Measurements from ENCODE around the gene ELMO2.

Gene ELMO2

DNA sequence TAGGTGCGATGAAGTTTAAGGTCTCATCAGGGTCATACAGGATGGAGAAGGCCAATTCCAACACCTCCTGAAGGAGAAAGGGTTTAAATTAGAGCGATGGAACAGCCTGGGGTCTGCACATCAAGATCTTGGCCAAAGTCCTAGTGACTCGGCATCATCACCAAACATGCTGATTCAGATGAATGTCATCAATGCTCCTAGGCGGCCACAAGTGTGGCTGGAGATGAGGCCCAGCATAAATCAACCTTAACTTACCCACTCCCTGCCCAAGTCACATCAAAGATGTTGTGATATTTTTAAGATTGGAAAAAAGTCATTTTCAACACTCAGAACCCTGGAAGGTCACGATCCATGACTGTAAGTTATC, 37.5 kb downstream of the ELMO2 start:
- in situ Hi-C loops (cut with HindIII; ENCODE audit: low sequenced_read_pairs): no loop called here

DNA sequence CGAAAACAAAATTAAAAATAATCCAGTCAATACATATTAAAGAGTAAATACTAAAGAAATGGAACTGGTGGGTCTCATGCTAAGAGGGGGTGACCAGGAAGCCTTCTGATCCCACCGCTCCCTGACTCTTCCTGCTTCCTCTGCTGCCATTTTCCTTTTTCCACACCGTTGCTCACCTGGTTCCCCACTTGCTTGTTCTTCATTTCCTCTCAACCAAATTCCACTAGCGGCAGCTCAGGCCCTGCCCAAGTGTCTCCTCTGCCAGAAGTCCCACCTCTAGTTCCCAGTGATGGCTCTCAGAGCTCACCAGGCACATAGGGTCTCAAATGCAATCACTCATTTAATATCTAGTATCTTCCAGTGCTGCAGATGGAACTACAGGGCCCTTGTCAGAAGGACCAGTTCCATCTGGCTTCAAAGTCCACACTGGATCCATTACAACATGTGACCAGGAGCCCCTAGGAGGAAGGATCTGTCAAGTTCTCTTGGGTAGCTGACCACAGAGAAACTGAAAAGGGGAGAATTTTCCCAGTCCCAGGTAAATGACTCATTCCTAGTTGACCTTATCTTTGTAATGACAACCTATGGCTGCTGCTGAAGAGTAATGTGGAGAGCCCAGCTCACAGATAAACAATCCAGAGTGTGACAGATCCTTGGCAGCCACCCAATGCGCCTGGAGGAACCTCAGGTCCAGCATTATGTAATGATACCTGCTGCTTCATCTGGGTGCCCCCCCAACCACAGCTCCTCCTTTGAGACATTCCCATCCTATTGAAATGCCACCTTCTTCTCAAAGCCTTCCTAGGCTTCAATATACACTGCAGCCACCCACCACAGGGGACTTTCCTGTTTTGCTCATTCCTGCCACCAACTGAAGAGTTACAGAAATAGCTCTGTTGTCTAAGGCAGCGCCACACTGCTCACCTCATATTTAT, 38.2 kb downstream of the ELMO2 start:
- in situ Hi-C loops (cut with HindIII; ENCODE audit: low sequenced_read_pairs): no loop called here

DNA sequence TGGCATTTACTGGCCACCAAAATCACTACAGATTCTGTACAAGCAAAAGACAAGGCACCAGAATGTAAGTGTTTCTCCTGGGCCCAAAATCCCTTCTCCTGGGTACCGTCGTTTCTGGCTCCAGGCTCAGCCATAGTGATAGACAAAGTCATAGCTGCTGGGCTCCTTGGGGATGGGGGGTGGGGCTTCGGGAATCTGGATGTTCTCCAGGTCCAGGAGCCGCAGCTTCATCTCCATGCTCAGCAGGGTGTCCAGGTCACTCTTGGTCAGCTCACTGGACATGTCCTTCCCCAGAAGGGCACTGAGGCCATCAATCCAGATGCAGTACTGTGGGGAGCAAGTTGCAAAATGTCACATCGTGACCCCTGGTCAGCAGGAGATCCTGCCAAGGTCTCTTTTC, 39.2 kb downstream of the ELMO2 start:
- in situ Hi-C loops (cut with HindIII; ENCODE audit: low sequenced_read_pairs): no loop called here

DNA sequence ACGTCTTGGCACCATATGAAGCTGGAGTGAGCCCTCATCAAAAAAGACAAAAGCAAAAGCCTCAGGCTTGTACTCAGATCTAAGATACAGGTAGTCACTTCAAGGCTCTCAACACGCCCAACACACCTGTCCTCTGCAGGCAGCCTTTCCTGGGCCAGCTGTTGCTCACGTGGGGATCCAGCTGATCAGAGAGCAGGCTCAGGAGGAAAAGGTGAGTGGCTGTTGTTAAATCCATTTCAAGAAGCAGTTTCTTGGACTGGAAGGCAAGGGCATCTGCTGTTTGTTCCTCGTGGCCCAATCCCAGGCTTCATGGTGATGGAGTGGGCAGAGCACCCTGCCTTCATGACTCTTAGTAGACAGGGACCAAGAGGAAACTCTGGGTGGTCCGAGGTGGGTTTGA, 39.6 kb downstream of the ELMO2 start:
- in situ Hi-C loops (cut with HindIII; ENCODE audit: low sequenced_read_pairs): no loop called here

DNA sequence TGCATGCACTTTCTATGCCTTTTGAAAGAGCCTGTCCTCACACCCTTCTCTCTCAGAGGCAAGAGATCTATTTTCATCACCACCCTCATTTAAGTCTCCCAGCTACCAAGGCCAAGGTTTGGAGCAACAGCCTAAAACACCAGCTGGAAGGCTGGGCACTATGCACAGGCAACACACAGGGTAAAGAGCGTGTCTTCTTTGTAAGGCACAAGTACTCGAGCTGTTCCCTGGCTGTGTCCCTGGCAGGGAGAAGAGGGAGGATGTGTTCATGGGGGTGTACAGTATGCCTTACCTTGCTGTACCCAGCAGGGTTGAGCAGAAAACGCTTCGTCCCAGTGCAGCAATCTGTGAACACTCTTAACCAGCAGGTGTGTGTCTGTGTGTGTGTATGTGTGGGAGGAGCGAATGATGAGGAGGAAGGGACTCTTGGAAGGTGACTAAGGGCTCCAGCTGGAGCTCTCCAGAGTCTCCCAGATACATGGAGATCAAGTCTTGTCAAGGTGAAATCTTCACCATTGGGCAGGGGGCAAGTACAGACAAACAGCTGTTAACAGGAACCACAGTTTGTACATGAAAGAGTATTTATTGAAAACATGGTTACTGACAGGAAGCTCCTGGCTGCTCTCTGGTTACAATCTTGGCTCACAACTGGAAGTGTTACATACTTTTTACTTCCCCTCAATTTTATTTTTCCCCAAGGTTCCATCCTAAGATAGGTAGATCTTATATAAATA, 40.8 kb downstream of the ELMO2 start:
- in situ Hi-C loops (cut with HindIII; ENCODE audit: low sequenced_read_pairs): no loop called here

DNA sequence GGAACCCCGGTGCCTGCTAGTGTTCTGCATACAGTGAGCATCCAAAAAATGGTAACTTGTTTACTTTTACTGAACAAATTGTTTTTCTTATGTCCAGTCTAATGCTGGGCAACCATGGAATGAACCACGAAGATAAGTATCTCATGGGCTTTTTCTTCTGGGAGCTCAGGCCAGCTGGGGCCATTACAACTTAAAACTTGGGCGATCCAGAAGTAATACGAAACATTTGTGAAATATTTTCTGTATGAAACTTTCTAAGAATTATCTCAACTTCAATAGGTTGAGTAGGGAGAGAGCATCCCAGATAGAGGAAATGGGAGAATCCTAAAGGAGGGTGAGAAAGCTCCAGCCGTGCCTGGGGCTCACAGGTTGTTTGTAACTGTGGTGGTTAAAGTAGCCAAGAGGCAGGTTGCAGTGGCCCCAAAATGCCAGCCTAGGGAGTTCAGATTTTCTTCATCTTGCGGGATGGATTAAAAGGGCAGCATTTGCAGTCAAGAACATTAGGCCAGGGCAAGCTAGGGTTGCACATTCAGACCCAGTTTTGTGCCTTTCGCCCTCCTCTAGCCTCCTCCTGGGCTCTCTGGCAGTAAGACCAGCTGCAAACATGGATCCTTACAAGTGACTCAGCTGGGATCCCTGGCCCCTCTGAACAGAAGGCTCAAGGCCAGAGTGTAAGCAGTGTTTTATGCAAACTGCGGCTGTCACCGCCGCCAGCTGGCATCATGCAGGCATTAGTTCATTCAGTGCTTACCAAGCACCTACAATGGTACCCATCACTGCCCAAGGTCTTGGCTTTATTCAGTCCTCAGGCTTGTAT, 41.5 kb downstream of the ELMO2 start:
- in situ Hi-C loops (cut with HindIII; ENCODE audit: low sequenced_read_pairs): no loop called here

DNA sequence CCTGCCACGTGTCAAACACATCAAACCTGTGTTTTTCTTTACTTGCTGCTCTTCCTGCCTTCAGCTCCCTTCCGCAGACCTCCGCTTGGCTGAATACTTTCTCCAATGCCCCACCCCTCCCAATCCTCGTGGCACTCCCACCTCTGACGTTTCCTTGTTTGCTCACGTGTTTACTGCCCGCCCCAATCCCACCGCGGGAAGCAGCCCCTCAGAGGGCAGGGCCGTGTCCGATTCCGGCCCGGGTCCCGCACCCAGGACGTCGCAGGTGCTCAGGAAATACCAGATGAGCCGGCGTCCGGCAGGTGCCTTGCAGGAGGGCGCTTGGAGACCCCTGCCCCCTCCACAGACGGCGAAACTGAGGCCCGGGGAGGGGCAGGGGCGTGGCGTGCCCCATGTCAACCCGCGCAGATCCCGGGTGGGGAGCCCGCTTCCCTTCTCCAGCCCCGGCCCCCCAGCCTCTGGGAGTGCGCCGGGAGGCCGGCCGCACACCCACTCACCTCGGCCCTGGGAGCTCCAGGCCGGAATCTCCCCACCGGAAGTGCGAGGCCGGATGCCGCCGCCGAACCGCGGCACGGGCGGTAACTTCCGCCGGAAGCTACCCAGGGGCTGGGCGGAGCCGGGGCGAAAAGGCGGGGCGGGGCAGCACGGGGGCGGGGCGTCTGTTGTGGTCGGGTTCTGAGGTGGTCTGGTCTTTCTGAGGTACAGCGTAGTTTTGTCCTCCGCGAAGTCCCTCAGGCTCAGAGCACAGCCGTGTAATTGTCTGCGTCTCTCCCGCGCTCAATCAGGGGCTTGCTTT, 42.3 kb downstream of the ELMO2 start:
- in situ Hi-C loops (cut with HindIII; ENCODE audit: low sequenced_read_pairs): no loop called here

DNA sequence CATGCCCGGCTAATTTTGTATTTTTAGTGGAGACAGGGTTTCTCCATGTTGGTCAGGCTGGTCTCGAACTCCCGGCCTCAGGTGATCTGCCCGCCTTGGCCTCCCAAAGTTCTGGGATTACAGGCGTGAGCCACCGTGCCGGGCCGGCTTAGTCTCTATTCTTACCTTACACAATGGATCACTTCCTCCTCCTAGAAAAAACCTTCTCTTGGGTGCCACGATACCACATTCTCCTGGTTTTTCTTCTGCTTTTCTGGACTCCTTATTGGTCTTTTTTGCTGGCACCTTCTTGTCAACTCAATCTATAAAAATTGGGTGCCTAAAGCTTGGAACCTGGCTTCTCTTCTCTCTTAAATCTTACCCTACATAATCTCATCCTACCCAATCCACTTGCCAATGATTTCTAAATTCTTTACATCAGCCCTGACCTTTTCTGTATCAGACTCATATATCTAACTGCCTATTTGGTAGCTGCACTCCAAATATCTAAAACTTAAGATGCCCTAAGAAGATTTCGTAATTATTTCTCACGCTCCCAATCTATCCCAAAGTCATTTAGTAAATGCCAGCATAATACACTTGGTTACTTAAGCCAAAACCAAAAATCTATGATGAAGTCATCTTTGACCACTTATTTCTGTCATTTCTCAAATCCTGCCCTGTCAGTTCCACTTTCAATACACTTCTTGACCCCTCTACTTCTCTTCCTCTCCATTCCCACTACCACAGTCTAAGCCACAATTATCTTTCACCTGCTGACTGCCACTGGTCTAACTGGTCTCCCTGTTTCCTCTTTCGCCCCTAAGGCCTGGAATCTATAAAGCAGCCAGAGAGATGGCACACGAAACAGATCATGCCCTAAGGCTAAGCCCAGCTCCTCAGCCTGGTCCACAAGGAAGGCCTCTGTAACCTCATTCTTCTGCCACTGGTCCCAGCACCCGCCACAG, 43.2 kb downstream of the ELMO2 start:
- in situ Hi-C loops (cut with HindIII; ENCODE audit: low sequenced_read_pairs): no loop called here

DNA sequence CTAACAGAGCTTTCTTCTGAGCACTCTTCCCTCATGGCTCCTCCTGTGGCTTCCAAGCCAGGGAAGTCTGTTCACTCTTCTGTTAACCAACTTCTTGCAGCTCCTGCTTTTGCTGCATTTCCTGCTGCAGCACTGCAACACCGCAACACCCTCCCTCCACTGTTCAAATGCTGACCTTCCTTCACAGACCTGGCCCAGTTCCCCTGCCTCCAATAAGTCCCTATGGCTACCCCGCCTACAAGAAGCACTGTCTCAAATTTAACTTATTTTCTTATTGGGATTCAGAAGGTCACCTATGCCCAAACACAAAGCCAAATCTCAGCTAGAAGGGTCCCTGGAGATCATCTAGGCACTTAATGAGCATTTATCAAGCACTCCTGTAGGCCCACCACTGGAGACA, 44.6 kb downstream of the ELMO2 start:
- in situ Hi-C loops (cut with HindIII; ENCODE audit: low sequenced_read_pairs): no loop called here

DNA sequence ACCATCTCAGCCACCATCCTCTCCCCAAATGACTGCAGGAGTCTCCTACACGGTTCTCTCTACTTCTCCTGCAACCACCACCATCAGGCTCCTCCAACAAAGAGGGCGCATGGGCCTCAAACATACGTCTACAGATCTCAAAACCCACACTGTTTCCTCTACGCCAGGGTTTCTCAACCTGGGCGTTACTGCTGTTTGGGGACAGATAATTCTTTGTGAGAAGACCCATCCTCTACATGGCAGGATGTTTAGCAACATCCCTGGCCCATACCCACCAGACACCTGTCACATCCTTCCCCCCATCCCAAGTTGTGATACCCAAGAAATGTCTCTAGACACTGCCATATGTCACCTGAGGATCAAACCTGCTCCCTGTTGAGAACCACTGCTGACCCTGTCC, 45.0 kb downstream of the ELMO2 start:
- in situ Hi-C loops (cut with HindIII; ENCODE audit: low sequenced_read_pairs): no loop called here

DNA sequence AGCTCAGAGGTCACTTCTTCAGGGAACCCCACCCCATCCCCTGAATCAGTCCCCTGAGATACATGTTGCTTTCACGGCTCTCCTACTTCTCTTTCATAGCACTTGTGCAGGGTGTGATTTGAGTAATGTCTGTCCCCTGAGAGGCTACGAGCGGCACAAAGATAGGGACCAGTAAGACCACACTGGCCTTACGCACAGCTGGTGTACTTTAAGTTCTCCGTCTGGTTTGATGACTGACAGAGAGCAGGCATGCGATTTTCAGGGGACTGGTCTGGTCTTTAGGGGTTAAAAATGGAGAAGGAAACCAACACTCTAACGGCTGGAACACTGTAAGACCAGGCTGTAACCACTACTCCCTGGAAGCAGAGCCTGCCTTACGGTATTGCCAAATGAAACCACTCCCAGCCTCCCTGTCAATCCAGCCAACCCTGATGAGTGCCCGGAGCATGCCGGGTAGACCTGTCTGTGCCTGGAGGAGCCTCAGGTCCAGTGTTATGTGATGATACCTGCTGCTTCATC, 47.1 kb downstream of the ELMO2 start:
- in situ Hi-C loops (cut with HindIII; ENCODE audit: low sequenced_read_pairs): no loop called here

DNA sequence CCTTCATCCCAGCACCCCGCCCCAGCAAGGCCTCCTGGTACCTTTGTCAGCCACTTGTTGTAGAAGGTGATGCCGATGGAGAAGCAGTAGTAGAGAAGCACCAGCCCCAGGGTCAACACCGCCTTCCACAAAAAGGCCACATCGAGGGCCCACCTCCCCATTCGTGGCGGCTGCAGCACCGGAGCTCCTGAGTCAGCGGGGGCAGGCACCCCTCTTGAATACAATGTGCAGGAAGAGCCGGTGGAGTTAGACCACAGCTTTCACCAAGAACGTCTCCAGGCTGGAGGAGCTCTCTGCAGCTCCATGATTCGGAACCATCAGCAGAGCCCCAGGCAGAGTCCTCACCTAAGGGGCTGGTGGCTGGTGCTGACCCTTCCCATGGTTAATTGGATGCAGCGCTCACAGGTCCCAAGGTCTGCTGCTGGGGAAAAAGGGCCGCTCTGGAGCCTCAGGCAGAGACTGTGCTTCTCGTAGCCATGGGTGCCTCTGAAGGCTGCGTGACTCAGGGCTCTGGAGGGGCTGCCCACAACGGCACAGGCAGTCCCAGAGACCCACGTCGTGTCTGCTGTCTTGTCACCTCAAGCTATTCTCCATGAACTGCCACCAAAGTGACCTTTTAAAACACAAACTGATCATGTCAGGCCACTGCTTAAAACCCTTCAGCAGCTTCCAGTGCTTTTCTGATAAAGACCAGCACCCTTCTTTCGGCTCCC, 47.9 kb downstream of the ELMO2 start:
- in situ Hi-C loops (cut with HindIII; ENCODE audit: low sequenced_read_pairs): no loop called here

DNA sequence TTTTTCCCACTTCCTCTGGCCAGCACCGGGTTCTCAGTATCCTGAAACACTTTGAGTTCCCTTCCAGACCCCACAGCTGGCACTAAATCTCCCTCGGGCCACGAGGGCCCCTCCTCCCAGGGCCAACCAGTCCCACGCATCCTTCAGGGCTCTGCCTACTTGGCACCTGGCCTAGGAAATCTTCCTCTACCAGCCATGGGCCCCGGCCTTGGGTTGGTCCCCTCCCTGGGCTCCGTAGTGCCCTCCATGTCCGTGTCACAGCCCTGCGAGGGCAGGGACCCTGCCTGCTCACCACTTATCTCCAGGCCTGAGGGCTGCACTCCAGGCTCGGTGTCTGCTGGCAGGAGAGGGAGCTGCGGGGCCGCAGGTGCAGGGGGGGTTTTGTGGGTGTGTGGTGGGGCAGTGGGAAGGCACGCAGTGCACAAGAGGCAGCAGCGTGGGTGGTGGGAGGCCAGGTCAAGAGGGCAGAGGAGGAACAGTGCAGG, 49.3 kb downstream of the ELMO2 start:
- in situ Hi-C loops (cut with HindIII; ENCODE audit: low sequenced_read_pairs): no loop called here

DNA sequence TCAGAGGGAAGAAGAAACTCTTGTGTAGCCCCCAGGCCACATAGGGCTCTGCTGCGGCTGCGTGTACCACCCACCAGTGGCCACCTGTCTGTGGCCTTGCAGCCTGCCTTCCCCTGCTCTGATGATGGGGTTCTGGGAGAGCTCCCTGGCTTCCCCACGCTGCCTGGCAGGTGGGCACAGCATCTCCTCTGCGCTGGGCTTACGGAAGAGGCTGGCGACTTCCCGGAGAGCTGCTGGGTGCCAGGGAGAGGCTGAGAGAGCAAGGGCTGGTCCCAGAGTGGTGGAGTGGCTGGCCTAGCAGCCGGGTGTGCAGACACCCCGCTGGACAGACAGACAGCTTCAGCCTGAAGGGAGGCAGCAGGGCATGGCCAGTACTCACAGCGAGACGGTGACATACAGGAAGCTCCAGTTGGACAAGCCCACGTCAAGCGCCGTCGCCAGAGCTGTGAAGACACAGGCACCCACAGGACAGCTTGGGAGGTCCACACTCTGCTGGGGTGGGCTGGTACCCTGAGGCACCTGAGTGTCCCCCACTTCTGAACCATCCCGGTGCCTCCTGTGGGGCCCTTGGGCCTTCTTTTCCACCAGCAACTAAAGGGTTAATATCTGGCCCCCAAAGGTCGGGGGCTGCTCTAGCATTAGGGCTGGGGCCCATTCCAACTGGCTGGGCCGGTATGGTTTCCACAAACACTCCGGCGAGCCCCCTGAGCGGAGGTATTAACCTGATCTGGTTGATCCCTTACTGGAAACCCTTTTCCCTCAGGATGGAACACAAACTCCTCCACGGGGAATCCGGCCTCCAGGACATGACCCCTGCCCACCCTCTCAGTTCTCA, 50.0 kb downstream of the ELMO2 start:
- in situ Hi-C loops (cut with HindIII; ENCODE audit: low sequenced_read_pairs): no loop called here

DNA sequence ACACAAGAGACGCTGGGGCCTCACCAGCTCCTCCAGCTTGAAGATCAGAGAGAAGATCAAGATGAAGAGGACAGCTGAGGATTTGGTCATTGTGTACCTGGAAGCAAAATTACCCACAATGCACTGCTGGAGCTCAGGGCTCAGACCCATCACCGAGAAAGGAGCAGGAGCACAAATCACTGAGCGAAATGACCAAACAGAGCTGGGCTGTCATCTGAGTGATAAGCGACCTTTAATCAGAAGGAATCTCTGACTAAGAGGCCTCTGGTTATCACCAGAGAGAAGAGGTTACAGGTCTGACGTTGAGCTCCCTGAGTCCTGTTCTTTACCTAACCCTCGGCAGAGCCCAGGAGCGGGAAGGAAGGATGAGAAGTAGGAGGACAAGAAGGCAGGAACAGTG, 50.6 kb downstream of the ELMO2 start:
- in situ Hi-C loops (cut with HindIII; ENCODE audit: low sequenced_read_pairs): no loop called here

DNA sequence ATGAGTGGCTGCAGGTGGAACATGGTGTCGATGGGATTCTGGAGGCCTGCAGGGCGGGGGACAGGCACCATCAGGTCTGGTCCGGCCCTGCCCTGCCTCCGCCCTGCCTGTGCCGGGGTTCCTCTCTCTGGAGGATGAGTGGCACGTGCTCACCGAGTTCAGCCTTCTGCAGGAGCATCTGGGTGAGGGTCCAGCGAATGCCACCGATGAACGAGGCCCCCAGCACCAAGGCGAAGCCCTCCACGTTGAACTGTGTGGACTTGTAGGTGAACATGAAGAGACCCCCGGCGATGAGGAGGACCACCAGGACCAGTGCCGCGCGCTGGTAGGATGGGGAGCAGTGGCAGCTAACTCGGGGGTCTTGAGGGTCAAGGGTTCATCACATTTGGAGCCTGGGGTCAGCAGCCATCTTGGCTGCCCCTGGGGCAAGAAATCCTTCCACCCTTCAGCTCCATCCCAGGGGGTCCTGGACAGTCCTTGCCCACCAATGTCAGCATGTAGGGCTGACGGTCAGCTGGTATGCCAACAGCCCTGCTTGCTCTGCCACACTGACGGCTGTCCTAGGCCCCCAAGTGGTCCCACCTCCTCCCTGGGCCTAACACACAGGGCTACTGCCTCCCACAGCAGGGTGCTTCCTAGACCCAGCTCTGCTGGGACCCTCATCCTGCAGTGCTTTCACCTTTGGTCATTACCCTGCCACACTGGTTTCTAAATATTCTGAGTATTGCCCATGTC, 51.3 kb downstream of the ELMO2 start:
- in situ Hi-C loops (cut with HindIII; ENCODE audit: low sequenced_read_pairs): no loop called here

DNA sequence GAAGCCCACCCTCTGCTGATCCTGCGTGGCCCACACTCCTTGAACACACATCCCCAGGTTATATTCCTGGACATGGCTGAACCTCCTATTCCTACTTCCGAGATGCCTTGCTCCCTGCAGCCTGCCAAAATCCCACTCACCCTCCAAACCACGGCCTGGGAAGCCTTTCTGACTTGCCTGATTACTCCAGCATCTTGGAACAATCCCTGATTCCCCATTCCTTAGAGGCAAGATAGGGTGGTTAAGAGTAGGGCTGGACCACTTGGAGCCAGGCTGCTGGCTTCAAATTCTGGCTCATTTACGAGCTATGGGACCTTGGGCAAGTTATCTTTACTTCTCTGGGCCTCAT, 52.2 kb downstream of the ELMO2 start:
- in situ Hi-C loops (cut with HindIII; ENCODE audit: low sequenced_read_pairs): no loop called here
